Hematopoietic multipotent progenitor cell treated with erythropoietin and hydrocortisone succinate and interleukin-3 and kit ligand, for 4 days (in vitro differentiated cells): ENCODE results near the gene SPRR5.

Source experiments
- DNase-seq: peaks from one replicate; pipeline ENCODE4 v3.0.0-alpha.2; 2015

Gene SPRR5

GRCh38 chr1:152986578-152986977 lies 39.6 kb downstream of the SPRR5 start:
- no peak for DNase-seq

GRCh38 chr1:152993186-152993585 lies 46.2 kb downstream of the SPRR5 start:
- no peak for DNase-seq

GRCh38 chr1:152995842-152996241 lies 48.8 kb downstream of the SPRR5 start:
- DNase-seq = no peak

- DNase-seq = no peak
Measured at GRCh38 chr1:152996633-152997400, 49.8 kb downstream of the SPRR5 start.

- no peak for DNase-seq
Measured at GRCh38 chr1:152997901-152998300, 50.9 kb downstream of the SPRR5 start.

- DNase-seq = no peak
Measured at GRCh38 chr1:152998476-152998875, 51.5 kb downstream of the SPRR5 start.
